Tibial nerve (tissue), 4 donors: ENCODE measurements around the gene CACNA1H. TPM values are rescaled to one million over a fixed set of nuclear protein-coding genes. Genes with fewer than 3 reads are reported as not detected.

Experiments used
- DNase-seq, 2 donors: peaks; one replicate each; pipeline ENCODE4 v3.0.0-alpha.2; 2019; ENCODE audit warnings: low spot score in 2 of 2
- H3K27ac ChIP-seq, 4 donors: fragments of 200-600 bp; sonication (generic) in 3 of 4; one replicate each; pipeline ENCODE4 v1.5.1; 2017 to 2019; ENCODE audit warnings: mild to moderate bottlenecking in 1 of 4
- H3K27me3 ChIP-seq, 2 donors: fragments of 200-600 bp; sonication (generic) in 1 of 2; one replicate each; pipeline versions ENCODE4 v1.5.1 to v1.6.0; 2017 to 2019
- H3K36me3 ChIP-seq, 3 donors: fragments of 200-600 bp; sonication (generic); one replicate each; pipeline ENCODE4 v1.5.1; 2018 to 2019
- H3K4me1 ChIP-seq, 4 donors: fragments of 200-600 bp; sonication (generic) in 3 of 4; one replicate each; pipeline ENCODE4 v1.5.1; 2017 to 2019
- H3K4me3 ChIP-seq, 4 donors: fragments of 200-600 bp; sonication (generic) in 3 of 4; one replicate each; pipeline ENCODE4 v1.5.1; 2017 to 2019; ENCODE audit warnings: mild to moderate bottlenecking in 1 of 4, moderate library complexity in 1 of 4
- H3K9me3 ChIP-seq, 4 donors: fragments of 200-600 bp; sonication (generic) in 3 of 4; one replicate each; pipeline ENCODE4 v1.5.1; 2017 to 2019
- CTCF ChIP-seq, 5 experiments: fragments of 200-600 bp in 3 of 5; fragments of 450-650 bp in 2 of 5; sonication (generic) in 3 of 5; IDR thresholded peaks; one replicate each; pipeline ENCODE4 v1.5.1; 2016 to 2019; ENCODE audit warnings: antibody characterized with exemption in 5 of 5, mild to moderate bottlenecking in 3 of 5, moderate library complexity in 2 of 5
- EP300 ChIP-seq, 2 donors: sonication (generic); formaldehyde crosslinking; IDR thresholded peaks; one replicate each; pipeline ENCODE4 v1.6.1; 2017; ENCODE audit warnings: antibody characterized with exemption in 2 of 2, mild to moderate bottlenecking in 1 of 2
- POLR2A ChIP-seq, 2 donors: fragments of 450-650 bp; IDR thresholded peaks; one replicate each; pipeline ENCODE4 v1.6.1; 2017; ENCODE audit warnings: antibody characterized with exemption in 2 of 2, mild to moderate bottlenecking in 2 of 2, moderate library complexity in 2 of 2
- WGBS, 2 donors: methylation state at CpG; one replicate each; pipeline ENCODE4 v1.1.5; 2018; 5-methylcytosine and 5-hydroxymethylcytosine counted together
- total RNA-seq, 4 donors: library from RNA; depleted of rRNA; stranded (reverse); fragments of >200 nt; gene quantifications; one replicate each; pipeline ENCODE4 v1.1.0, GENCODE V29; 2016

Gene CACNA1H
- total RNA-seq, 4 donors from 2014 or later: 3.8 to 12.0 (median 9.0) TPM

DNA sequence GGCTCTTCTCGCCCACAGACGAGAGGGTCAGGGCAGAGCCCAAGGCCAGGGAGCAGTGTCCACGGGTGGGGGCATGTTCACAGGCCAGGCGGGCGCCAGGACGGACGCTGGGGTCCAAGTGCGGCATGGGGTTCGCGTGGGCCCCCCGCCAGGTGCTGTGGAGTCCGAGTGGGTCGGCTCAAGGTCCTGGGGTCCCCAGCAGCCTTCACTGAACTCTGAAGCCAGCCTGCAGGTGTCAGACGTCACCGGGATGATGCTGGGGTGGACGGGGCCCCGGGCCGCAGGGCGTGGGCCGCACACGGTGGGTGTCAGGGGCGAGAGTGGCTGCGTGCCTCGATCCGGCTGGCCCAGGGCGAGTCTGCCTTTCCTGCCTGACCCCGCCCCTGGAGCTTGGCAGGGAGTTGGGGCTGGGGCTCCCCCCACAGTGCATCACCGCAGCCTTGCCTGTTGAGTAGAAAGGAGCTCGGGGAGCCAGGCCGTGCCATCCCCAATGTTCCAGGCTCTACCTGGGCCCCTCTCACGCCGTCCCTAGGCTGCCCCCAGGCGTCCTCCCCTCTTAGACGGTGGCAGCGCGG is 19.0 kb downstream of the CACNA1H start:
- Histone ChIP-seq H3K4me3 (no peak overlapping the region), H3K36me3 (no peaks in the 10 kb centered on the region), H3K4me1 (no peaks in the 10 kb centered on the region), H3K27me3 (peaks cover 0 to 67% of the 10 kb centered on the region in 2 donors), H3K9me3 (no peaks in the 10 kb centered on the region), H3K27ac (no peak overlapping the region)
- no peak for TF ChIP-seq EP300 (IDR thresholded peaks at IDR 0.05)
- TF ChIP-seq POLR2A (IDR thresholded peaks at IDR 0.05): no peak
- TF ChIP-seq CTCF (IDR thresholded peaks at IDR 0.05): no peak
- no peak for DNase-seq
- 79 to 85% methylated on average over 26 to 28 of the region's 36 CpGs for WGBS, 2 donors

DNA sequence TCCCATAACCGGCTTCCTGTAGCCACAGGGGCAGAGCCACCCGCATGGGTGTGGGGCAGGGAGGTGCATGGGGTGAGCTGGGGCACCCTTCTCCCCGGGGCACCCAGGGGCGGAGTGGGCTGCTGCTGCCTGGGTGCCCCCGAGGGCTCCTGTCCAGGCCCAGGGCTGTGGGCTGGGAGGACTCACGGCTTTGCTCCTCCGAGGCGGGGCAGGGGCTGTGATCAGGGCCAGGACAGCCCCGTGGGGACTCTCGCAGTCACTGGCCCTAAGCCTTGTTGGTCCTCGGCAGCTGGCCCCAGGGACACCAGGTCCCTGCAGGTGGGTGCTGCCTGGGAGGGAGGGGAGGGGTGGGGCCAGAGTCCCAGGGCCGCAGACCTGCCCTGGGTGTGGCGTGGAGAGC is 19.7 kb downstream of the CACNA1H start:
- 65 to 77% methylated on average over 11 of the region's 13 CpGs for WGBS, 2 donors
- H3K27ac ChIP-seq: no peak overlapping the region
- H3K4me3 ChIP-seq: no peak overlapping the region
- H3K27me3 ChIP-seq: peaks cover 0 to 71% of the 10 kb centered on the region in 2 donors
- H3K36me3 ChIP-seq: no peaks in the 10 kb centered on the region
- no peaks in the 10 kb centered on the region for H3K4me1 ChIP-seq
- DNase-seq: no peak
- H3K9me3 ChIP-seq: no peaks in the 10 kb centered on the region
- TF ChIP-seq POLR2A (IDR thresholded peaks at IDR 0.05): no peak
- TF ChIP-seq CTCF (IDR thresholded peaks at IDR 0.05): no peak
- no peak for TF ChIP-seq EP300 (IDR thresholded peaks at IDR 0.05)

GRCh38 chr16:1173788-1174451 is 21.0 kb downstream of the CACNA1H start:
- Histone ChIP-seq H3K27ac (no peak overlapping the region), H3K27me3 (peaks cover 0 to 68% of the 10 kb centered on the region in 2 donors), H3K4me1 (no peaks in the 10 kb centered on the region), H3K36me3 (no peaks in the 10 kb centered on the region), H3K9me3 (no peaks in the 10 kb centered on the region), H3K4me3 (no peak overlapping the region)
- TF ChIP-seq POLR2A (IDR thresholded peaks at IDR 0.05): no peak
- no peak for DNase-seq
- WGBS, 2 donors: 74 to 93% methylated on average over 3 to 8 of the region's 14 CpGs

- Histone ChIP-seq H3K27me3 (peaks cover 0 to 70% of the 10 kb centered on the region in 2 donors), H3K36me3 (no peaks in the 10 kb centered on the region), H3K9me3 (no peaks in the 10 kb centered on the region), H3K4me1 (no peaks in the 10 kb centered on the region), H3K27ac (no peak overlapping the region), H3K4me3 (no peak overlapping the region)
- no peak for TF ChIP-seq POLR2A (IDR thresholded peaks at IDR 0.05)
- TF ChIP-seq CTCF (IDR thresholded peaks at IDR 0.05): no peak
- no peak for DNase-seq
- 70 to 72% methylated on average over 32 to 38 of the region's 38 CpGs for WGBS, 2 donors
Measured at GRCh38 chr16:1174477-1175357, 21.8 kb downstream of the CACNA1H start.

GRCh38 chr16:1175566-1176279 is 22.8 kb downstream of the CACNA1H start:
- no peaks in the 10 kb centered on the region for H3K36me3 ChIP-seq
- whole genome bisulfite sequencing, 2 donors: 85 to 88% methylated on average over 20 to 21 of the region's 29 CpGs
- no peaks in the 10 kb centered on the region for H3K9me3 ChIP-seq
- no peaks in the 10 kb centered on the region for H3K4me1 ChIP-seq
- TF ChIP-seq POLR2A (IDR thresholded peaks at IDR 0.05): no peak
- no peak for TF ChIP-seq CTCF (IDR thresholded peaks at IDR 0.05)
- no peak for TF ChIP-seq EP300 (IDR thresholded peaks at IDR 0.05)
- no peak for DNase-seq
- H3K27me3 ChIP-seq: peaks cover 0 to 67% of the 10 kb centered on the region in 2 donors
- no peak overlapping the region for H3K4me3 ChIP-seq
- no peak overlapping the region for H3K27ac ChIP-seq
